GM23338 (cell line): ENCODE data around the gene CYTH1. TPM values are rescaled to one million over a fixed set of nuclear protein-coding genes. Genes with fewer than 3 reads are reported as not detected.

ENCODE experiments used
- ATAC-seq: fragments of 200-7000 bp; cut with Tn5 transposase; 3 replicates; pipeline ENCODE4 v1.9.1; 2020
- DNase-seq: peaks from one replicate; pipeline ENCODE4 v3.0.0-alpha.2; 2015; ENCODE audit warnings: low spot score
- H2AFZ ChIP-seq: fragments of 200-600 bp; sonication (generic); 2 replicates; pipeline ENCODE4 v1.8.0; 2016; ENCODE audit warnings: antibody characterized with exemption, mild to moderate bottlenecking, moderate library complexity
- H3F3A ChIP-seq: fragments of 200-600 bp; sonication (generic); replicated peaks from 2 replicates; pipeline ENCODE4 v1.8.0; 2017; ENCODE audit warnings: antibody characterized with exemption, mixed run types, low read depth
- H3K27ac ChIP-seq: fragments of 200-600 bp; sonication (generic); 2 replicates; pipeline ENCODE4 v1.6.1; 2016; ENCODE audit warnings: low read depth
- H3K27me3 ChIP-seq: fragments of 200-600 bp; sonication (generic); 2 replicates; pipeline ENCODE4 v1.8.0; 2016; ENCODE audit warnings: mild to moderate bottlenecking, mixed run types, moderate library complexity; ENCODE audit not compliant: insufficient read depth
- H3K36me3 ChIP-seq: fragments of 200-600 bp; sonication (generic); 2 replicates; pipeline ENCODE4 v1.8.0; 2016; ENCODE audit warnings: mild to moderate bottlenecking; ENCODE audit not compliant: insufficient read depth
- H3K4me1 ChIP-seq: fragments of 200-600 bp; sonication (generic); 2 replicates; pipeline ENCODE4 v1.8.0; 2016; ENCODE audit warnings: mild to moderate bottlenecking, moderate library complexity; ENCODE audit not compliant: insufficient read depth
- H3K4me2 ChIP-seq: fragments of 200-600 bp; sonication (generic); 2 replicates; pipeline ENCODE4 v1.7.1; 2017; ENCODE audit warnings: mixed run types
- H3K4me3 ChIP-seq: fragments of 200-600 bp; sonication (generic); 2 replicates; pipeline ENCODE4 v1.6.1; 2016; ENCODE audit warnings: mixed run types
- H3K79me2 ChIP-seq: fragments of 200-600 bp; sonication (generic); replicated peaks from 2 replicates; pipeline ENCODE4 v1.8.0; 2017; ENCODE audit warnings: mild to moderate bottlenecking; ENCODE audit not compliant: insufficient read depth
- H3K9me2 ChIP-seq: fragments of 200-600 bp; sonication (generic); 2 replicates; pipeline ENCODE4 v1.8.0; 2017; ENCODE audit not compliant: insufficient read depth
- H4K20me1 ChIP-seq: fragments of 200-600 bp; sonication (generic); replicated peaks from 2 replicates; pipeline ENCODE4 v1.8.0; 2017; ENCODE audit warnings: mild to moderate bottlenecking; ENCODE audit not compliant: insufficient read depth
- H3K27ac Mint-ChIP-seq: 2 replicates; pipeline ENCODE4 v1.8.0; 2020; ENCODE audit warnings: inconsistent platforms, mild to moderate bottlenecking, moderate library complexity, mixed read lengths
- H3K27me3 Mint-ChIP-seq: 3 replicates; pipeline ENCODE4 v1.8.0; 2022; ENCODE audit warnings: low read depth, mild to moderate bottlenecking, moderate library complexity, mixed read lengths, inconsistent platforms; ENCODE audit not compliant: insufficient read depth, poor library complexity
- H3K36me3 Mint-ChIP-seq: 3 replicates; pipeline ENCODE4 v1.8.0; 2021; ENCODE audit warnings: low read depth, mild to moderate bottlenecking, inconsistent platforms, moderate library complexity, mixed read lengths
- H3K4me1 Mint-ChIP-seq: 3 replicates; pipeline ENCODE4 v1.8.0; 2020; ENCODE audit warnings: mild to moderate bottlenecking, inconsistent platforms, mixed read lengths
- H3K4me3 Mint-ChIP-seq: 3 replicates; pipeline ENCODE4 v1.8.0; 2021; ENCODE audit warnings: moderate library complexity, mild to moderate bottlenecking, inconsistent platforms, mixed read lengths
- H3K9me3 Mint-ChIP-seq: 3 replicates; pipeline ENCODE4 v1.8.0; 2020; ENCODE audit warnings: moderate library complexity, mild to moderate bottlenecking, inconsistent platforms, mixed read lengths
- CTCF ChIP-seq, 2 experiments: fragments of 200-600 bp in 1 of 2; sonication (generic) in 1 of 2; conservative IDR thresholded peaks; 2 replicates each; pipeline versions ENCODE4 v1.5.1 to v1.6.1; 2016 to 2017; ENCODE audit warnings: antibody characterized with exemption in 2 of 2, low read depth in 2 of 2, mild to moderate bottlenecking in 2 of 2, moderate library complexity in 1 of 2
- ETS1 ChIP-seq: IDR thresholded peaks from 2 replicates; pipeline ENCODE4 v1.6.1; 2016; ENCODE audit warnings: antibody characterized with exemption
- NANOG ChIP-seq: IDR thresholded peaks from 2 replicates; pipeline ENCODE4 v1.6.1; 2016; ENCODE audit warnings: antibody characterized with exemption, borderline replicate concordance
- REST ChIP-seq: IDR thresholded peaks from one replicate; pipeline ENCODE4 v1.6.1; 2018; ENCODE audit warnings: antibody characterized with exemption; ENCODE audit not compliant: unreplicated experiment
- ZNF114 ChIP-seq: fragments of 250-450 bp; sonication (Bioruptor Pico); IDR thresholded peaks from 2 replicates; pipeline ENCODE4 v1.5.0; 2020; ENCODE audit warnings: mild to moderate bottlenecking, moderate library complexity
- polyA plus RNA-seq: library from polyadenylated mRNA; unstranded; fragments of >200 nt; fragmentation: Nextera tagmentation; extraction: Ambion mirVana; gene quantifications from 2 replicates; pipeline ENCODE4 v1.2.1, GENCODE V29; 2016
- total RNA-seq: library from RNA; depleted of rRNA; stranded (reverse); fragments of >200 nt; shearing (Covaris generic); gene quantifications from 2 replicates; pipeline ENCODE4 v1.2.3, GENCODE V29; 2014

The CYTH1 gene
- total and polyA plus RNA-seq, 2 experiments from 2014 or later = 13.8 to 14.5 TPM

GRCh38 chr17:78709119-78709681 lies 72.9 kb downstream of the CYTH1 start (continued):
- no peak for TF ChIP-seq ETS1
- no peak for TF ChIP-seq REST

GRCh38 chr17:78708510-78708973 lies 73.5 kb downstream of the CYTH1 start:
- Mint-ChIP-seq H3K27ac (peak overlapping the region; percentile 65; the same call in 1 of the 2 replicates), H3K4me3 (no peak overlapping the region), H3K27me3 (peaks cover 2% of the 10 kb centered on the region), H3K4me1 (peaks cover 4% of the 10 kb centered on the region; the same call in 2 of the 3 replicates), H3K36me3 (peaks cover 2% of the 10 kb centered on the region; the same call in 1 of the 3 replicates), H3K9me3 (no peaks in the 10 kb centered on the region)
- DNase-seq = peak; percentile 85
- H3F3A ChIP-seq = no peaks in the 10 kb centered on the region
- H3K9me2 ChIP-seq = no peaks in the 10 kb centered on the region
- H3K4me3 ChIP-seq = no peak overlapping the region
- TF ChIP-seq REST = no peak
- no peak for TF ChIP-seq NANOG
- TF ChIP-seq CTCF (conservative IDR thresholded peaks at IDR 0.05; ENCODE audit: low read depth in 2 of 2) = peak; percentile 81 to 98
- TF ChIP-seq ZNF114 (CRISPR knock-in tag) = no peak
- no peaks in the 10 kb centered on the region for H3K36me3 ChIP-seq
- no peak overlapping the region for H2AFZ ChIP-seq
- H3K4me2 ChIP-seq = no peak overlapping the region
- no peaks in the 10 kb centered on the region for H3K4me1 ChIP-seq
- H3K79me2 ChIP-seq = no peaks in the 10 kb centered on the region
- H4K20me1 ChIP-seq = no peaks in the 10 kb centered on the region; the same call in none of the 2 replicates
- peak; percentile 100 for ATAC-seq
- no peaks in the 10 kb centered on the region for H3K27me3 ChIP-seq
- no peak overlapping the region for H3K27ac ChIP-seq
